Endothelial cell of umbilical vein (primary cell): ENCODE results near the gene RBM17. TPM values are rescaled to one million over a fixed set of nuclear protein-coding genes. Genes with fewer than 3 reads are reported as not detected.
"Not testable (repeated sequence)": the region's sequence is repeated elsewhere in the genome, so short reads cannot be mapped to it uniquely, and the experiment has no call there.

ENCODE experiments used
- BruUV-seq: library from RNA; stranded (reverse); fragments of 400-500 nt; replicated peaks from 2 replicates; lab custom pipeline; 2021; lab: Mats Ljungman, UMichigan
- CTCF ChIA-PET: fragments of 300-600, 350-600 bp; sonication (Branson Sonifier 250); formaldehyde crosslinking; loops from one replicate; lab custom pipeline; 2021; ENCODE audit warnings: antibody characterized with exemption, inconsistent platforms; lab: Charles Lee
- POLR2A ChIA-PET: fragments of 300-600, 350-600 bp; sonication (Branson Sonifier 250); formaldehyde crosslinking; loops from one replicate; lab custom pipeline; 2021; ENCODE audit warnings: antibody characterized with exemption, inconsistent platforms; lab: Charles Lee
- DNase-seq: peaks from one replicate; pipeline ENCODE4 v3.0.0-alpha.2; 2011; ENCODE audit warnings: low read depth, low spot score
- FAIRE-seq: peaks from 2 replicates; lab custom pipeline; 2011; peaks lifted over from hg19 to GRCh38; lab: Jason Lieb, UNC
- H2AFZ ChIP-seq: 2 replicates; pipeline ENCODE4 v1.6.0; 2012; ENCODE audit warnings: low read depth, low read length, control low read depth, inconsistent platforms
- H3K27ac ChIP-seq: 2 replicates; pipeline ENCODE4 v1.5.1; 2011; ENCODE audit warnings: low read depth, mild to moderate bottlenecking, control low read depth, low read length, moderate library complexity; ENCODE audit not compliant: insufficient read depth
- H3K27me3 ChIP-seq, 2 experiments: 2 replicates each; pipeline versions ENCODE4 v1.6.0 to v1.6.1; 2011; ENCODE audit warnings: low read length in 2 of 2, mixed read lengths in 1 of 2; ENCODE audit not compliant: control insufficient read depth in 2 of 2, insufficient read depth in 2 of 2
- H3K36me3 ChIP-seq, 2 experiments: 2 replicates in 1 of 2; 3 replicates in 1 of 2; pipeline ENCODE4 v1.5.1; 2011; ENCODE audit warnings: low read length in 2 of 2, mild to moderate bottlenecking in 1 of 2, moderate library complexity in 1 of 2; ENCODE audit not compliant: control insufficient read depth in 2 of 2, insufficient read depth in 2 of 2; ENCODE audit errors: extremely low read depth in 1 of 2
- H3K4me1 ChIP-seq: 3 replicates; pipeline ENCODE4 v1.5.1; 2011; ENCODE audit warnings: mild to moderate bottlenecking, low read length; ENCODE audit not compliant: control insufficient read depth, insufficient read depth; ENCODE audit errors: extremely low read depth
- H3K4me2 ChIP-seq: 2 replicates; pipeline ENCODE4 v1.6.1; 2011; ENCODE audit warnings: low read length, control low read depth, mixed read lengths; ENCODE audit not compliant: insufficient read depth
- H3K4me3 ChIP-seq, 3 experiments: fragments of 200-600 bp in 1 of 3; sonication (generic), shearing (Covaris generic) in 1 of 3; replicated peaks in 1 of 3; 2 replicates each; pipeline ENCODE4 v1.5.1; 2011 to 2016; ENCODE audit warnings: control low read depth in 3 of 3, low read length in 3 of 3, mild to moderate bottlenecking in 2 of 3, inconsistent platforms in 1 of 3, low read depth in 1 of 3, moderate library complexity in 1 of 3; ENCODE audit not compliant: insufficient read depth in 1 of 3
- H3K79me2 ChIP-seq: 2 replicates; pipeline ENCODE4 v1.6.0; 2012; ENCODE audit warnings: low read length, inconsistent platforms; ENCODE audit not compliant: control insufficient read depth, insufficient read depth
- H3K9ac ChIP-seq: replicated peaks from 2 replicates; pipeline ENCODE3; 2011; ENCODE audit warnings: low read length, control low read depth; ENCODE audit not compliant: insufficient read depth; ENCODE audit errors: extremely low read depth
- H3K9me1 ChIP-seq: replicated peaks from 3 replicates; pipeline ENCODE4 v1.6.0; 2011; ENCODE audit warnings: mild to moderate bottlenecking, low read length; ENCODE audit not compliant: control insufficient read depth, insufficient read depth; ENCODE audit errors: extremely low read depth
- H3K9me3 ChIP-seq: replicated peaks from 2 replicates; pipeline ENCODE4 v1.5.1; 2012; ENCODE audit warnings: low read length, inconsistent platforms; ENCODE audit not compliant: control insufficient read depth, insufficient read depth
- H4K20me1 ChIP-seq: replicated peaks from 2 replicates; pipeline ENCODE3; 2011; ENCODE audit warnings: mild to moderate bottlenecking, low read length; ENCODE audit not compliant: control insufficient read depth, insufficient read depth; ENCODE audit errors: extremely low read depth
- EZH2 ChIP-seq: IDR thresholded peaks from 2 replicates; pipeline ENCODE4 v1.6.1; 2012; ENCODE audit warnings: borderline replicate concordance, low read depth, mild to moderate bottlenecking, moderate library complexity, low read length, inconsistent platforms; ENCODE audit not compliant: severe bottlenecking
- GATA2 ChIP-seq: IDR thresholded peaks from 2 replicates; pipeline ENCODE4 v1.7.0; 2011; ENCODE audit warnings: low read depth, mild to moderate bottlenecking, moderate library complexity, mixed read lengths, low read length; ENCODE audit not compliant: insufficient read length, insufficient read depth
- POLR2AphosphoS5 ChIP-seq: IDR thresholded peaks from 2 replicates; pipeline ENCODE4 v1.6.1; 2012; ENCODE audit warnings: low read depth, mild to moderate bottlenecking, control low read depth, low read length, moderate library complexity; ENCODE audit not compliant: insufficient read depth
- dilution Hi-C: fragments of 300-500 bp; cut with MboI; formaldehyde crosslinking; loops from one replicate; pipeline ENCODE4 v1.15.0; 2019; ENCODE audit warnings: low sequenced_read_pairs; ENCODE audit not compliant: extremely low pct_ligation_motif_present
- intact Hi-C: fragments of 100-400 bp; cut with micrococcal nuclease; formaldehyde crosslinking; loops from one replicate; pipeline ENCODE4 v1.10.0; 2022
- polyA plus RNA-seq, 4 experiments: library from polyadenylated mRNA; depleted of rRNA in 3 of 4; stranded (reverse) in 3 of 4; unstranded in 1 of 4; fragments of >200 nt; gene quantifications; 2 replicates each; pipeline versions ENCODE4 v1.2.1 to v1.2.3, GENCODE V29; 2011 to 2012; ENCODE audit warnings: missing spikeins in 1 of 4
- total RNA-seq: library from RNA; stranded (reverse); gene quantifications from 2 replicates; pipeline ENCODE4 v1.2.3, GENCODE V29; 2021
- TF ChIP-seq, protein P1 (sequence below), 2 donors: IDR thresholded peaks; 1 replicate in 1 of 2; 2 replicates in 1 of 2; pipeline ENCODE4 v1.5.1; 2011; ENCODE audit warnings: low read length in 2 of 2, mild to moderate bottlenecking in 2 of 2, moderate library complexity in 2 of 2, control low read depth in 1 of 2, inconsistent platforms in 1 of 2, low read depth in 1 of 2; ENCODE audit not compliant: insufficient read depth in 1 of 2; ENCODE audit errors: extremely low read depth in 1 of 2
- TF ChIP-seq, protein P2 (sequence below): IDR thresholded peaks from 2 replicates; pipeline ENCODE4 v1.6.1; 2011; ENCODE audit not compliant: insufficient read depth, insufficient read length

Gene RBM17
- total and polyA plus RNA-seq, 2 donors (not counting 3 experiments of a cell fraction or from before 2014, with no cell fraction given), result 23.1 to 148 TPM

DNA sequence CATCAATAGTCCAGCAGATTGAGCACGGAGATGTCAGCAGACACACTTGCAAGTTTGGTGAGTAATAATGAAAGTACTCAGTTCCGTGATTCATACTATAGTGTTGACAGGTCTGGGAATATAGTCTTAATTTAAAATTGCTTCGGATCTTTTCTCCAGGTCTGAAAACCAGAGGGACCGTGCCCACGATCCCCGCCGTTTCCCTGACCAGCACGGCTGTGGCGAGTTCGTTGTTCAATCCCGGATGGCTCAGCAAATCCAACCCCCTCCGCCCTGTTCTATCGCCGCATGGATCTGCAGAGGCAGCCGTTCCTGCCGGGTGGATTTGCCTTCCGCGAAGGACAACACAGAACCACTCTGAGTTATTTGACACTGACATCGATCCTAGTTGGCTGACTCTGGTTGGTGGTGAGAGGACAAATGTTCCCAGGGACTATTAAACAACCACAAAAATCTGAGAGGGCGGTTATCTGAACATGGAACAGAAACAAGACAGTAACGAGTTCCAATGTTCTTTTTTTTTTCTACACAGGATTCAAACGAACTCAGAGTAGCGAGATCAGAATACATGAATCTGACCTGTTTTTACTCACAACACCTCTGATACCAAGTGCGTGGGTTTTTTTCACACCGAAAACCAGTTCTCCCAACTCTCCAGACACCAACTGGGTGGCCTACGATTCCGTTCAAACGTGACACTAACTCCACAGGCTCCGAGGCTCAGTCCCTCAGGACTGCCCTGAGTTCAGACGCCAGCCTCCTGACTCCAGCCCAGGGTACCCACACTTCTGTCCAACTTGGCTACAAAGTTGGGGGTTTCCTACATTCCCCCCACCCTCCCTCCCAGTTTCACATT, 52.7 kb downstream of the RBM17 start:
- no peak for FAIRE-seq
- CTCF ChIA-PET, result interaction anchor here (1.1 kb wide), 1 partner anchor 61 kb away, joined by 3 read pairs; the partner anchor contains the start of gene PFKFB3
- no TSS peak for BruUV-seq

DNA sequence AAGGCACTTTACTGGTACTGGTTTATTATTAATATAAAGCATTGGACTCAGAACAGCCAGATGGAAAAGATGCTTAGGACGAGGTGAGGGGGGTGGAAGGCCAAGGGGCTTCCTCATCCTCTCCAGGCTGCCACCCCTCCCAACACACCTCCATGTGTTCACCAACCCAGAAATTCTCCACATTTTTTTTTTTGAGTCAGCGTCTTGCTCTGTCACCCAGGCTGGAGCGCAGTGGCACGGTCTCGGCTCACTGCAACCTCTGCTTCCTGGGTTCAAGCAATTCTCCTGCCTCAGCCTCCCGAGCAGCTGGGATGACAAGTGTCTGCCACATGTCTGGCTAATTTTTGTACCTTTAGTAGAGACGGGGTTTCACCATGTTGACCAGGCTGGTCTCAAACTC, 53.4 kb downstream of the RBM17 start:
- H3K9me3 ChIP-seq, BruUV-seq, H3K36me3 ChIP-seq, H3K9ac ChIP-seq, H3K27ac ChIP-seq, DNase-seq, H3K9me1 ChIP-seq, H3K27me3 ChIP-seq, H3K4me2 ChIP-seq, dilution Hi-C loops, H4K20me1 ChIP-seq, intact Hi-C loops, FAIRE-seq, CTCF ChIA-PET, H2AFZ ChIP-seq, H3K4me3 ChIP-seq: not testable (repeated sequence)
- H3K79me2 ChIP-seq, result peaks cover 17% of the 10 kb centered on the region
- POLR2A ChIA-PET, result interaction anchor here (0.7 kb wide), 1 partner anchor 16 kb away, joined by 3 read pairs; no protein-coding TSS in a partner anchor
- peaks cover 10% of the 10 kb centered on the region for H3K4me1 ChIP-seq

More for the DNA sequence above, 52.7 kb downstream of the RBM17 start:
- Histone ChIP-seq H3K36me3 (no peaks in the 10 kb centered on the region), H3K79me2 (peaks cover 15% of the 10 kb centered on the region), H3K9me1 (no peaks in the 10 kb centered on the region), H3K4me2 (no peak overlapping the region), H3K9me3 (no peaks in the 10 kb centered on the region), H2AFZ (no peak overlapping the region), H3K27ac (no peak overlapping the region), H3K4me1 (peaks cover 10% of the 10 kb centered on the region), H4K20me1 (no peaks in the 10 kb centered on the region), H3K9ac (no peak overlapping the region), H3K27me3 (peaks cover 2 to 9% of the 10 kb centered on the region in 2 experiments), H3K4me3 (no peak overlapping the region)
- TF ChIP-seq GATA2, result no peak
- TF ChIP-seq EZH2, result no peak
- TF ChIP-seq, protein P1, sequence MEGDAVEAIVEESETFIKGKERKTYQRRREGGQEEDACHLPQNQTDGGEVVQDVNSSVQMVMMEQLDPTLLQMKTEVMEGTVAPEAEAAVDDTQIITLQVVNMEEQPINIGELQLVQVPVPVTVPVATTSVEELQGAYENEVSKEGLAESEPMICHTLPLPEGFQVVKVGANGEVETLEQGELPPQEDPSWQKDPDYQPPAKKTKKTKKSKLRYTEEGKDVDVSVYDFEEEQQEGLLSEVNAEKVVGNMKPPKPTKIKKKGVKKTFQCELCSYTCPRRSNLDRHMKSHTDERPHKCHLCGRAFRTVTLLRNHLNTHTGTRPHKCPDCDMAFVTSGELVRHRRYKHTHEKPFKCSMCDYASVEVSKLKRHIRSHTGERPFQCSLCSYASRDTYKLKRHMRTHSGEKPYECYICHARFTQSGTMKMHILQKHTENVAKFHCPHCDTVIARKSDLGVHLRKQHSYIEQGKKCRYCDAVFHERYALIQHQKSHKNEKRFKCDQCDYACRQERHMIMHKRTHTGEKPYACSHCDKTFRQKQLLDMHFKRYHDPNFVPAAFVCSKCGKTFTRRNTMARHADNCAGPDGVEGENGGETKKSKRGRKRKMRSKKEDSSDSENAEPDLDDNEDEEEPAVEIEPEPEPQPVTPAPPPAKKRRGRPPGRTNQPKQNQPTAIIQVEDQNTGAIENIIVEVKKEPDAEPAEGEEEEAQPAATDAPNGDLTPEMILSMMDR (IDR thresholded peaks at IDR 0.05; ENCODE audit: extremely low read depth in 1 of 2, insufficient read depth in 1 of 2, low read depth in 1 of 2, low read length in 2 of 2), result no peak
- no peak for TF ChIP-seq POLR2AphosphoS5
- TF ChIP-seq, protein P2, sequence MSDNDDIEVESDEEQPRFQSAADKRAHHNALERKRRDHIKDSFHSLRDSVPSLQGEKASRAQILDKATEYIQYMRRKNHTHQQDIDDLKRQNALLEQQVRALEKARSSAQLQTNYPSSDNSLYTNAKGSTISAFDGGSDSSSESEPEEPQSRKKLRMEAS, result no peak
- dilution Hi-C loops, result no loop called here
- POLR2A ChIA-PET, result no interaction called here
- no peak for DNase-seq
- intact Hi-C loops, result no loop called here
